Erythroblast (primary cell): ENCODE results near the gene MT1E.
"Not testable (repeated sequence)": the region's sequence is repeated elsewhere in the genome, so short reads cannot be mapped to it uniquely, and the experiment has no call there.

Experiments used
- DNase-seq, 2 experiments: peaks; one replicate each; lab custom pipeline; 2025; lab: John Stamatoyannopoulos, UW
- GATA1 ChIP-seq: IDR thresholded peaks from 2 replicates; pipeline ENCODE4 v1.6.1; 2011; ENCODE audit warnings: low read depth, mild to moderate bottlenecking, control low read depth, low read length, moderate library complexity
- POLR2A ChIP-seq: IDR thresholded peaks from 2 replicates; pipeline ENCODE4 v1.6.1; 2011; ENCODE audit warnings: mild to moderate bottlenecking, low read length

MT1E gene

GRCh38 chr16:56672761-56673536 is 47.4 kb downstream of the MT1E start:
- no peak for TF ChIP-seq GATA1
- no peak for TF ChIP-seq POLR2A
- no peak for DNase-seq

- DNase-seq = peak; percentile 34 to 37
- TF ChIP-seq GATA1 (no peak), POLR2A (no peak)
Observed at GRCh38 chr16:56673921-56674320, 48.3 kb downstream of the MT1E start.

GRCh38 chr16:56674570-56674969 is 49.0 kb downstream of the MT1E start:
- not testable (repeated sequence) for DNase-seq

GRCh38 chr16:56675685-56676210 is 50.2 kb downstream of the MT1E start:
- TF ChIP-seq POLR2A (no peak), GATA1 (no peak)
- no peak for DNase-seq
